Measurements from ENCODE around the gene CCDC91.

DNA sequence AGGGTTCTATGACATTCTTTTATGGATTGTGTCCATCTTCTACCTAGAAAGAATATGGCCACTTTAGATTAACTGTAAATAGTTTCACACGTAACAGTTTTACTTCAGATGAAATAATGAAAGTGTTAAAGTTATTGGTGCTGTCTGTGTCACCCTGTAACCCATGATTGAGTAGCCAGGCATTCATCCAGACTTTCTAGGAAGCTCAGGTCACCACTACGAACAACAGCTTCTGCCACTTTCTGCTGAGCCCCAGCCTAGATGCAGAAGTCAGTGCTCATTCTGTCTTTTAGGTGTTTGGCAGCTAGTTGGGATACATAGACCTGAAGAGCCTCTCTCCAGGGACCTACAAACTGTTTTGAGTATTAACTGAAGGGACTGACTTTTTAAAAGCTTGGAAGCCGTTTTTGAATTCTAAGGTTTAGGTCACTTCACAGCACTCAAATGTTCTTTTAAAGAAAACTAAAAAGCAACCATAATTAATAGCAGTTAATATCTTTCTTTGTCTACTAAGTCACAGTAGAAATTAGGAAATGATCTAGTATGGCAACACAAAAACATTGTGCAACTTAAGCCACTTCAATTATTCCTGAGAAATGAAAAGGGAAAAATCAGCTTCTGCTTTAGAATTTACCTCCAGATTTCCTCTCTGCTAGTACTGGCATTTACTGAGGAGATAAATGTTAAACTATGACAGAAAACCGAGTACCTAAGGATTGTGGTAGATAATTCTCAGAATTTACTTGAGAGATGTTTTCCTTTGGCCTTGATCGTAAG, 266.9 kb downstream of the CCDC91 start:
- TF ChIP-seq IRF2 (CRISPR knock-in tag; IDR thresholded peaks at IDR 0.05; ENCODE audit: borderline replicate concordance, low read depth) (no peak), NR2C2 (CRISPR knock-in tag; IDR thresholded peaks at IDR 0.05) (no peak), NFYB (CRISPR knock-in tag; conservative IDR thresholded peaks at IDR 0.05; ENCODE audit: low read depth) (no peak), CTCF (IDR thresholded peaks at IDR 0.05) (no peak), PRDM15 (CRISPR knock-in tag; IDR thresholded peaks at IDR 0.05) (no peak), ARID4B (CRISPR knock-in tag; IDR thresholded peaks at IDR 0.05; ENCODE audit: borderline replicate concordance) (no peak), ATF3 (CRISPR knock-in tag; conservative IDR thresholded peaks at IDR 0.05) (no peak), FOXK1 (CRISPR knock-in tag; IDR thresholded peaks at IDR 0.05) (no peak), USF1 (CRISPR knock-in tag; IDR thresholded peaks at IDR 0.05) (no peak), SP1 (CRISPR knock-in tag; conservative IDR thresholded peaks at IDR 0.05) (no peak)
- TF ChIP-seq, protein P1, sequence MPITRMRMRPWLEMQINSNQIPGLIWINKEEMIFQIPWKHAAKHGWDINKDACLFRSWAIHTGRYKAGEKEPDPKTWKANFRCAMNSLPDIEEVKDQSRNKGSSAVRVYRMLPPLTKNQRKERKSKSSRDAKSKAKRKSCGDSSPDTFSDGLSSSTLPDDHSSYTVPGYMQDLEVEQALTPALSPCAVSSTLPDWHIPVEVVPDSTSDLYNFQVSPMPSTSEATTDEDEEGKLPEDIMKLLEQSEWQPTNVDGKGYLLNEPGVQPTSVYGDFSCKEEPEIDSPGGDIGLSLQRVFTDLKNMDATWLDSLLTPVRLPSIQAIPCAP (CRISPR knock-in tag; IDR thresholded peaks at IDR 0.05) = no peak
- TF ChIP-seq, protein P2, sequence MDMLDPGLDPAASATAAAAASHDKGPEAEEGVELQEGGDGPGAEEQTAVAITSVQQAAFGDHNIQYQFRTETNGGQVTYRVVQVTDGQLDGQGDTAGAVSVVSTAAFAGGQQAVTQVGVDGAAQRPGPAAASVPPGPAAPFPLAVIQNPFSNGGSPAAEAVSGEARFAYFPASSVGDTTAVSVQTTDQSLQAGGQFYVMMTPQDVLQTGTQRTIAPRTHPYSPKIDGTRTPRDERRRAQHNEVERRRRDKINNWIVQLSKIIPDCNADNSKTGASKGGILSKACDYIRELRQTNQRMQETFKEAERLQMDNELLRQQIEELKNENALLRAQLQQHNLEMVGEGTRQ (CRISPR knock-in tag; IDR thresholded peaks at IDR 0.05) = no peak
